MCF 10A (cell line): ENCODE measurements around the gene OTOR. TPM values are rescaled to one million over a fixed set of nuclear protein-coding genes. Genes with fewer than 3 reads are reported as not detected.

Experiments
- BruUV-seq: library from RNA; stranded (reverse); fragments of 400-500 nt; replicated peaks from 2 replicates; lab custom pipeline; 2021; lab: Mats Ljungman, UMichigan
- CTCF ChIA-PET: fragments of 300-600 bp; sonication (Branson Sonifier 250); formaldehyde crosslinking; extraction: SDS; loops from one replicate; lab custom pipeline; 2021; ENCODE audit warnings: antibody characterized with exemption, inconsistent platforms; lab: Yijun Ruan, JAX
- POLR2A ChIA-PET: fragments of 300-600, 350-650 bp; sonication (Branson Sonifier 250); formaldehyde crosslinking; extraction: SDS; loops from one replicate; lab custom pipeline; 2020; ENCODE audit warnings: antibody characterized with exemption, inconsistent platforms; lab: Yijun Ruan, JAX
- DNase-seq: peaks from one replicate; pipeline ENCODE4 v3.0.0-alpha.2; 2018; ENCODE audit not compliant: unreplicated experiment
- H3K27ac Mint-ChIP-seq: one replicate; pipeline ENCODE4 v1.8.0; 2022; ENCODE audit warnings: mild to moderate bottlenecking, low read depth, mixed read lengths; ENCODE audit not compliant: unreplicated experiment
- H3K27me3 Mint-ChIP-seq: one replicate; pipeline ENCODE4 v1.8.0; 2022; ENCODE audit warnings: mixed read lengths; ENCODE audit not compliant: insufficient read depth, unreplicated experiment
- H3K36me3 Mint-ChIP-seq: one replicate; pipeline ENCODE4 v1.8.0; 2022; ENCODE audit warnings: mild to moderate bottlenecking, moderate library complexity, mixed read lengths; ENCODE audit not compliant: insufficient read depth, unreplicated experiment
- H3K4me1 Mint-ChIP-seq: one replicate; pipeline ENCODE4 v1.8.0; 2022; ENCODE audit warnings: mixed read lengths; ENCODE audit not compliant: insufficient read depth, unreplicated experiment
- H3K4me3 Mint-ChIP-seq: one replicate; pipeline ENCODE4 v1.8.0; 2022; ENCODE audit warnings: mild to moderate bottlenecking, moderate library complexity, mixed read lengths; ENCODE audit not compliant: unreplicated experiment
- H3K9me3 Mint-ChIP-seq: one replicate; pipeline ENCODE4 v1.8.0; 2022; ENCODE audit warnings: mixed read lengths; ENCODE audit not compliant: unreplicated experiment
- intact Hi-C: fragments of 100-400 bp; cut with micrococcal nuclease; formaldehyde crosslinking; loops from 2 replicates; pipeline ENCODE4 v1.14.1; 2022
- total RNA-seq: library from RNA; stranded (reverse); gene quantifications from 2 replicates; pipeline ENCODE4 v1.2.3, GENCODE V29; 2022
- TF ChIP-seq, protein P1 (sequence below): fragments of 200-600 bp; IDR thresholded peaks from one replicate; pipeline ENCODE4 v1.8.0; 2022; ENCODE audit warnings: antibody characterized with exemption, mild to moderate bottlenecking; ENCODE audit not compliant: unreplicated experiment

OTOR gene
- total RNA-seq, 1 experiment from 2014 or later: not detected

DNA sequence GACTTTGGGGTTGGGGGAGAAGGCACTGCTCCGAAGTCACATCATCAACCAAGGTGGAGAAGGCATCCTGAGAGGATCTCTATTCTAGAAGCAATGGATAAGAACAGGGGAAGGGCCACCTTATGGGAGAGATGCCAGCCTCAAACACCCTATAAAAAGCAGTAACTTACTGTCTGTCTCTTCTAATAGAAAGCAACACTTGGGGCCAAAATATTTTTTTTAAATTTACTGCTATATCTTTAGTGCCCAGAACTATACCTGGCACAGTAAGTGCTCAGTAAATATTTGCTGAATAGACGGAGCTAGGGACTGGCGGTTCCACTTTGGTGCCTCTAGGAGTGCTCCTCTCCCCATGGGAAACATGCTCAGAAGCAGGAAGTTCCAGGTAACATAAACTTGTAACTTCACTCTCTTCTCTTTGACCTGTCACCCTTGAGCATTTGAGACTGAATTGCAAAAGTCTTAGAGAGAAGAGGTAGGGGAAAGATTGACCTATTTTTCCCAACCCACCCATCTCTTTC is 807 bp upstream of the OTOR start:
- no peak overlapping the region for H3K4me3 Mint-ChIP-seq
- no peak for DNase-seq
- intact Hi-C loops: no loop called here
- no peaks in the 10 kb centered on the region for H3K36me3 Mint-ChIP-seq
- CTCF ChIA-PET: interaction anchor here (0.7 to 6.8 kb wide), 3 partner anchors 14 to 111 kb away, joined by 3 to 75 read pairs (median 17); no protein-coding TSS in a partner anchor
- H3K27me3 Mint-ChIP-seq: no peaks in the 10 kb centered on the region
- BruUV-seq: no TSS peak
- TF ChIP-seq, protein P1, sequence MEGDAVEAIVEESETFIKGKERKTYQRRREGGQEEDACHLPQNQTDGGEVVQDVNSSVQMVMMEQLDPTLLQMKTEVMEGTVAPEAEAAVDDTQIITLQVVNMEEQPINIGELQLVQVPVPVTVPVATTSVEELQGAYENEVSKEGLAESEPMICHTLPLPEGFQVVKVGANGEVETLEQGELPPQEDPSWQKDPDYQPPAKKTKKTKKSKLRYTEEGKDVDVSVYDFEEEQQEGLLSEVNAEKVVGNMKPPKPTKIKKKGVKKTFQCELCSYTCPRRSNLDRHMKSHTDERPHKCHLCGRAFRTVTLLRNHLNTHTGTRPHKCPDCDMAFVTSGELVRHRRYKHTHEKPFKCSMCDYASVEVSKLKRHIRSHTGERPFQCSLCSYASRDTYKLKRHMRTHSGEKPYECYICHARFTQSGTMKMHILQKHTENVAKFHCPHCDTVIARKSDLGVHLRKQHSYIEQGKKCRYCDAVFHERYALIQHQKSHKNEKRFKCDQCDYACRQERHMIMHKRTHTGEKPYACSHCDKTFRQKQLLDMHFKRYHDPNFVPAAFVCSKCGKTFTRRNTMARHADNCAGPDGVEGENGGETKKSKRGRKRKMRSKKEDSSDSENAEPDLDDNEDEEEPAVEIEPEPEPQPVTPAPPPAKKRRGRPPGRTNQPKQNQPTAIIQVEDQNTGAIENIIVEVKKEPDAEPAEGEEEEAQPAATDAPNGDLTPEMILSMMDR: no peak
- H3K4me1 Mint-ChIP-seq: no peaks in the 10 kb centered on the region
- no peaks in the 10 kb centered on the region for H3K9me3 Mint-ChIP-seq
- POLR2A ChIA-PET: interaction anchor here (0.6 to 0.7 kb wide), 3 partner anchors 14 to 1560 kb away, joined by 3 to 4 read pairs (median 3); no protein-coding TSS in a partner anchor
- H3K27ac Mint-ChIP-seq: no peak overlapping the region

DNA sequence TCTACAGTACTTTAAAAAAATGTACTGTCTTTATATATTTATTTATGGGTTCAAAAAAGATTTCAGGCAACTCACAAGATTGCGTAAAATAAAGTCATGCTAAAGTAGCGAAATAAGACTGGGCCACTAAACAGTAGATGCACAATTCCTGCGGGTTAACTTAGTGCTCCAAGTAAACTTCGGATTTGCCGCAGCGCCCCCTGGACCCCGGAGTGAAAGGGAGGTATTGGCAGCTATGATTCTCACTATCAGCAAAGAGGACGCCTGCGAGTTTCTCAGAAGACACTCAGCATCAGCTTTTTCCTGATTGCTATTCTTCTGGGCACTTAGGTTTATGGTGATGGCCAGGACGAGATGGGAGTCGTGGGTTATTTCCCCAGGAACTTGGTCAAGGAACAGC is 1.4 kb downstream of the OTOR start:
- ChIA-PET CTCF (interaction anchor here (1.1 to 6.8 kb wide), 4 partner anchors 11 to 232 kb away, joined by 5 to 75 read pairs (median 6); no protein-coding TSS in a partner anchor), POLR2A (interaction anchor here (1.2 kb wide), 1 partner anchor 10 kb away, joined by 6 read pairs; no protein-coding TSS in a partner anchor)
- no peak for DNase-seq
- H3K36me3 Mint-ChIP-seq: no peaks in the 10 kb centered on the region
- intact Hi-C loops: no loop called here
- H3K9me3 Mint-ChIP-seq: no peaks in the 10 kb centered on the region
- H3K4me3 Mint-ChIP-seq: no peak overlapping the region
- no peak overlapping the region for H3K27ac Mint-ChIP-seq
- H3K4me1 Mint-ChIP-seq: no peaks in the 10 kb centered on the region
- no TSS peak for BruUV-seq
- H3K27me3 Mint-ChIP-seq: no peaks in the 10 kb centered on the region
- TF ChIP-seq, protein P1: no peak

DNA sequence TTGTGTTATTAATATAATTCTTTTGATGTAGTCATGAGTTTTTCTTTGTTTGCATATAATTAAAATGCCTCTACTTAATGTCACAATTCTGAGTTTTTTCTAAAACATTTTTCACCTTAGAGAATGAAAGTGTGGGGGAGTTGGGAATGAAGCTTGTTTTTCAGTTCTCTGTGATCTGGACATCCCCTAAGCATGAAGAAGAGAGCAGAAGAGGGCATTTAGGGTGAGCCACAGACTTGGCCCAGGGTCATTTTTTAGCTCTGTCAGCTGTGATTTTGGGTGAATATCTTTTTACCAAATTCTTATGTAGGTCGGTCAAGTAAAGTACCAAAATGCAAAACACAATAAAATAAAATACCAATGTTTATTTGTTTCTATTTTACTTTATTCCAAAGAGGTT is 3.9 kb downstream of the OTOR start:
- no TSS peak for BruUV-seq
- ChIA-PET CTCF (interaction anchor here (0.7 to 6.8 kb wide), 4 partner anchors 9 to 69 kb away, joined by 3 to 75 read pairs (median 3); no protein-coding TSS in a partner anchor), POLR2A (interaction anchor here (0.5 kb wide), 1 partner anchor 53 kb away, joined by 3 read pairs; no protein-coding TSS in a partner anchor)

DNA sequence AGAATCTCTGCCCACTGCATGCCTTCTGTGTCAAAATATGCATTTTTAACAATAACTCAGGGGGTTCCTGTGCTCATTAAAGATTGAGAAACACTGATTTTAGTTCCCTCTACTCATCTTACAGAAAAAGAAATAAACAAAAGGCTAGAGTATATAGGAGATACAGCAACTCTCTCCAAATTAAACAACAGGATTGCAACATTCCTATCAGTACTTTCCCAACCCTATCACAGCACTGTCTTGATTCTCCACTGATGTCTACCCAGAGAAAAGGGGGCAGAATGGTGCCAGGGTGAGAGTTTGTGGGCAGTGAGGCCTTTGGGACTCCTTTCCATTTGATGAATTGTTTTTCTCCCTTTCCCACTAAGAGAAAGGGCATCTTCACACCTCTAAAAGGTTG is 4.7 kb downstream of the OTOR start:
- Mint-ChIP-seq H3K4me1 (no peaks in the 10 kb centered on the region), H3K27ac (no peak overlapping the region), H3K27me3 (no peaks in the 10 kb centered on the region), H3K4me3 (no peak overlapping the region), H3K36me3 (no peaks in the 10 kb centered on the region), H3K9me3 (no peaks in the 10 kb centered on the region)
- ChIA-PET POLR2A (no interaction called here), CTCF (interaction anchor here (0.5 to 6.8 kb wide), 6 partner anchors 8 to 562 kb away, joined by 3 to 75 read pairs (median 3); no protein-coding TSS in a partner anchor)
- intact Hi-C loops: no loop called here
- no TSS peak for BruUV-seq
- TF ChIP-seq, protein P1: no peak
- DNase-seq: no peak

More for the DNA sequence above, 3.9 kb downstream of the OTOR start:
- TF ChIP-seq, protein P1: no peak
- no peak overlapping the region for H3K4me3 Mint-ChIP-seq
- no peak for DNase-seq
- no peaks in the 10 kb centered on the region for H3K27me3 Mint-ChIP-seq
- no peaks in the 10 kb centered on the region for H3K9me3 Mint-ChIP-seq
- intact Hi-C loops: no loop called here
- no peaks in the 10 kb centered on the region for H3K4me1 Mint-ChIP-seq
- H3K36me3 Mint-ChIP-seq: no peaks in the 10 kb centered on the region
- H3K27ac Mint-ChIP-seq: no peak overlapping the region
